Neural cell (in vitro differentiated cells): Measurements from ENCODE around the gene PPP1R15B. TPM values are rescaled to one million over a fixed set of nuclear protein-coding genes. Genes with fewer than 3 reads are reported as not detected.

Source experiments
- H2AFZ ChIP-seq: fragments of 200-600, 300-800 bp; sonication (generic), shearing (Covaris generic); 2 replicates; pipeline ENCODE4 v1.6.0; 2014; ENCODE audit warnings: low read depth, mild to moderate bottlenecking, antibody characterized with exemption, low read length, moderate library complexity
- H3F3A ChIP-seq: fragments of 200-600 bp; shearing (Covaris generic); 2 replicates; pipeline ENCODE4 v1.6.1; 2016; ENCODE audit warnings: mild to moderate bottlenecking, moderate library complexity, mixed read lengths, antibody characterized with exemption, low read length; ENCODE audit not compliant: insufficient read depth, poor library complexity, severe bottlenecking
- H3K27ac ChIP-seq: fragments of 200-600, 300-800 bp; sonication (generic), shearing (Covaris generic); 2 replicates; pipeline ENCODE4 v1.5.1; 2014; ENCODE audit warnings: mild to moderate bottlenecking, low read length, moderate library complexity
- H3K27me3 ChIP-seq: fragments of 300-800, 200-600 bp; sonication (generic), shearing (Covaris generic); 2 replicates; pipeline ENCODE4 v1.6.0; 2014; ENCODE audit warnings: mild to moderate bottlenecking, low read depth, low read length, moderate library complexity; ENCODE audit not compliant: insufficient read depth
- H3K36me3 ChIP-seq: fragments of 300-800, 200-600 bp; sonication (generic), shearing (Covaris generic); 2 replicates; pipeline ENCODE4 v1.5.1; 2014; ENCODE audit warnings: mild to moderate bottlenecking, antibody characterized with exemption, low read length, moderate library complexity; ENCODE audit not compliant: insufficient read depth
- H3K4me2 ChIP-seq: fragments of 300-800, 200-600 bp; sonication (generic), shearing (Covaris generic); 2 replicates; pipeline ENCODE4 v1.6.0; 2014; ENCODE audit warnings: mild to moderate bottlenecking, low read length
- H3K4me3 ChIP-seq: fragments of 300-800, 200-600 bp; sonication (generic), shearing (Covaris generic); 2 replicates; pipeline ENCODE4 v1.5.1; 2014; ENCODE audit warnings: mild to moderate bottlenecking, low read length, moderate library complexity
- H3K79me2 ChIP-seq: fragments of 200-600 bp; shearing (Covaris generic); replicated peaks from 2 replicates; pipeline ENCODE4 v1.6.0; 2014; ENCODE audit warnings: mild to moderate bottlenecking, low read length, moderate library complexity; ENCODE audit not compliant: insufficient read depth
- H3K9ac ChIP-seq: fragments of 300-800, 200-600 bp; sonication (generic), shearing (Covaris generic); 2 replicates; pipeline ENCODE4 v1.6.1; 2016; ENCODE audit warnings: mild to moderate bottlenecking, low read length, mixed read lengths
- H3K9me2 ChIP-seq: fragments of 200-600 bp; shearing (Covaris generic); 2 replicates; pipeline ENCODE4 v1.6.1; 2016; ENCODE audit warnings: mild to moderate bottlenecking, low read length, mixed read lengths; ENCODE audit not compliant: insufficient read depth
- H3K9me3 ChIP-seq: fragments of 200-600, 300-800 bp; sonication (generic), shearing (Covaris generic); 2 replicates; pipeline ENCODE4 v1.6.1; 2016; ENCODE audit warnings: mild to moderate bottlenecking, mixed run types, low read length, moderate library complexity, mixed read lengths
- H4K20me1 ChIP-seq: fragments of 200-600 bp; shearing (Covaris generic); 2 replicates; pipeline ENCODE4 v1.6.1; 2016; ENCODE audit warnings: mild to moderate bottlenecking, mixed run types; ENCODE audit not compliant: insufficient read depth
- CTCF ChIP-seq: fragments of 450-650 bp; IDR thresholded peaks from 2 replicates; pipeline ENCODE4 v1.5.1; 2014; ENCODE audit warnings: antibody characterized with exemption, mild to moderate bottlenecking, moderate library complexity; ENCODE audit not compliant: poor library complexity, severe bottlenecking
- EP300 ChIP-seq: fragments of 450-650 bp; conservative IDR thresholded peaks from 2 replicates; pipeline ENCODE4 v1.6.1; 2014; ENCODE audit warnings: antibody characterized with exemption, mild to moderate bottlenecking, moderate library complexity; ENCODE audit not compliant: poor library complexity, severe bottlenecking
- EZH2 ChIP-seq: fragments of 200-600, 300-800 bp; shearing (Covaris generic), sonication (generic); IDR thresholded peaks from 2 replicates; pipeline ENCODE4 v1.6.1; 2014; ENCODE audit warnings: antibody characterized with exemption, low read length, borderline replicate concordance, mild to moderate bottlenecking; ENCODE audit not compliant: insufficient read depth, poor library complexity, severe bottlenecking
- MXI1 ChIP-seq: fragments of 450-650 bp; conservative IDR thresholded peaks from 2 replicates; pipeline ENCODE4 v1.6.1; 2014; ENCODE audit warnings: antibody characterized with exemption, mild to moderate bottlenecking; ENCODE audit not compliant: poor library complexity, severe bottlenecking
- POLR2AphosphoS5 ChIP-seq: IDR thresholded peaks from 2 replicates; pipeline ENCODE4 v1.6.1; 2012
- RAD21 ChIP-seq: fragments of 450-650 bp; conservative IDR thresholded peaks from 2 replicates; pipeline ENCODE4 v1.6.1; 2014; ENCODE audit warnings: antibody characterized with exemption, mild to moderate bottlenecking, moderate library complexity
- SMC3 ChIP-seq: fragments of 450-650 bp; conservative IDR thresholded peaks from 2 replicates; pipeline ENCODE4 v1.6.1; 2014; ENCODE audit warnings: antibody characterized with exemption, mild to moderate bottlenecking, moderate library complexity; ENCODE audit not compliant: poor library complexity
- TAF1 ChIP-seq: IDR thresholded peaks from 2 replicates; pipeline ENCODE4 v1.6.1; 2012; ENCODE audit warnings: low read depth
- polyA plus RNA-seq: library from polyadenylated mRNA; depleted of rRNA; stranded (reverse); fragments of >200 nt; gene quantifications from 2 replicates; pipeline ENCODE4 v1.2.3, GENCODE V29; 2014
- TF ChIP-seq, protein P1 (sequence below): IDR thresholded peaks from 2 replicates; pipeline ENCODE4 v1.6.1; 2012; ENCODE audit warnings: borderline replicate concordance

PPP1R15B gene
- polyA plus RNA-seq, 1 donor from 2014 or later: 30.1 TPM

DNA sequence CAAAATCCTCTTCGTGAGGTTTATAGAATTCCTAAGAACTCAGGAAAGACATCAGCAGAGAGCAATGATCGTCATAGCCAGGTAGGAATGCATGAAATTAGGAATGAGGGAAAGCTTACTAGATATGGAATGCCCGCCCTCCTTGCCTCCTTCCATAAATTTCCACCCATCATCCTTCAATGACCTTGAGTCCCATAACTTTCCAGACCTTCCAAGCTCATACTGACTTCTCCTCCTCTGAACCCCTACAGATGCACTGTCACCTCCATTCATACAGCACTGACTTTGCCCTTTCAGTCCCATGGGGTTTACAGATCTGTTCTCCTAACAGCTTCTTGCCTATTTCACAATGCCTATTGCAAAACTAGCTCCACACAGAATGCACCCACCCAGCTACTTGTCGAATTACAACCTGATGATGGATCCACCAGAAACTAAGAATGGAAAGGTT lies 23.8 kb upstream of the PPP1R15B start:
- peaks cover 5% of the 10 kb centered on the region for H3K36me3 ChIP-seq

DNA sequence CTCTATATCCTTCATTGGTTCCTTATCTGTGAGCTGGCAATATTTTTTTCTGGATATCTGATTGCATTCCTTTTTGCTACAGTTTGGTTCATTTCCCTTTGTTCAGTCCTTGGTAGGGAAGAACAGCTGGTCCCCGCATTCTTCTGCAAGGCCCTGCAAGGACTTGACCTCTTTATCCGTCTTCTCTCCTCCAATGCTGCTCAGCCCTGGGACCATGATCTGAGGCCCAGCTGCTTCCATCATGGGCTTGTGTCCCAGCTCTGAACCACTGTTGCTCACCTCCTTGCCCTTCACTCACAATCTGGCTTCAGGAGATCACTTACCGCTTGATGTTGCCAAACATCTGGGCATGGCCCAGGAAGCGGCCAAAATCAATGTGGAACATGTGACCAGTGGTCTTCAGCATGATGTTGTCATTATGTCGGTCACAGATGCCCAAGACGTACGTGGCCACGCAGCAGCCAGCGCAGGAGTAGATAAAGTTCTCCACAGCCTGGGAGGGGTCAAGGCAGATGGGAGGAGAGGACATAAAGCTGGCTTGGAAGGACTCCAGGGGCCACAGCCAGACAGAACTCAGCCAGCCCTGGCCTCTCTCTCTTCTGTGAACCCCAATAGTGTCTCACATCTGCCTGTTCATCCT lies 22.6 kb upstream of the PPP1R15B start:
- Histone ChIP-seq H4K20me1 (no peaks in the 10 kb centered on the region), H3K9me2 (no peaks in the 10 kb centered on the region), H3F3A (no peaks in the 10 kb centered on the region), H3K79me2 (no peaks in the 10 kb centered on the region), H3K27ac (no peak overlapping the region), H3K4me3 (no peak overlapping the region), H2AFZ (no peak overlapping the region), H3K27me3 (no peaks in the 10 kb centered on the region), H3K4me2 (no peak overlapping the region), H3K9me3 (no peaks in the 10 kb centered on the region), H3K9ac (no peak overlapping the region), H3K36me3 (peaks cover 5% of the 10 kb centered on the region)
- TF ChIP-seq RAD21 (no peak), POLR2AphosphoS5 (no peak)

More for the DNA sequence above, 23.8 kb upstream of the PPP1R15B start:
- H3K9me2 ChIP-seq: no peaks in the 10 kb centered on the region
- H2AFZ ChIP-seq: no peak overlapping the region
- no peak overlapping the region for H3K4me3 ChIP-seq
- H3K27me3 ChIP-seq: no peaks in the 10 kb centered on the region
- no peaks in the 10 kb centered on the region for H3K79me2 ChIP-seq
- H3K27ac ChIP-seq: no peak overlapping the region
- no peaks in the 10 kb centered on the region for H3F3A ChIP-seq
- H3K9me3 ChIP-seq: no peaks in the 10 kb centered on the region
- no peak overlapping the region for H3K9ac ChIP-seq
- H4K20me1 ChIP-seq: no peaks in the 10 kb centered on the region
- H3K4me2 ChIP-seq: no peak overlapping the region
- TF ChIP-seq POLR2AphosphoS5: no peak
- no peak for TF ChIP-seq SMC3
- TF ChIP-seq, protein P1, sequence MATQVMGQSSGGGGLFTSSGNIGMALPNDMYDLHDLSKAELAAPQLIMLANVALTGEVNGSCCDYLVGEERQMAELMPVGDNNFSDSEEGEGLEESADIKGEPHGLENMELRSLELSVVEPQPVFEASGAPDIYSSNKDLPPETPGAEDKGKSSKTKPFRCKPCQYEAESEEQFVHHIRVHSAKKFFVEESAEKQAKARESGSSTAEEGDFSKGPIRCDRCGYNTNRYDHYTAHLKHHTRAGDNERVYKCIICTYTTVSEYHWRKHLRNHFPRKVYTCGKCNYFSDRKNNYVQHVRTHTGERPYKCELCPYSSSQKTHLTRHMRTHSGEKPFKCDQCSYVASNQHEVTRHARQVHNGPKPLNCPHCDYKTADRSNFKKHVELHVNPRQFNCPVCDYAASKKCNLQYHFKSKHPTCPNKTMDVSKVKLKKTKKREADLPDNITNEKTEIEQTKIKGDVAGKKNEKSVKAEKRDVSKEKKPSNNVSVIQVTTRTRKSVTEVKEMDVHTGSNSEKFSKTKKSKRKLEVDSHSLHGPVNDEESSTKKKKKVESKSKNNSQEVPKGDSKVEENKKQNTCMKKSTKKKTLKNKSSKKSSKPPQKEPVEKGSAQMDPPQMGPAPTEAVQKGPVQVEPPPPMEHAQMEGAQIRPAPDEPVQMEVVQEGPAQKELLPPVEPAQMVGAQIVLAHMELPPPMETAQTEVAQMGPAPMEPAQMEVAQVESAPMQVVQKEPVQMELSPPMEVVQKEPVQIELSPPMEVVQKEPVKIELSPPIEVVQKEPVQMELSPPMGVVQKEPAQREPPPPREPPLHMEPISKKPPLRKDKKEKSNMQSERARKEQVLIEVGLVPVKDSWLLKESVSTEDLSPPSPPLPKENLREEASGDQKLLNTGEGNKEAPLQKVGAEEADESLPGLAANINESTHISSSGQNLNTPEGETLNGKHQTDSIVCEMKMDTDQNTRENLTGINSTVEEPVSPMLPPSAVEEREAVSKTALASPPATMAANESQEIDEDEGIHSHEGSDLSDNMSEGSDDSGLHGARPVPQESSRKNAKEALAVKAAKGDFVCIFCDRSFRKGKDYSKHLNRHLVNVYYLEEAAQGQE: no peak
- no peak for TF ChIP-seq TAF1
- no peak for TF ChIP-seq EZH2
- TF ChIP-seq MXI1: no peak
- TF ChIP-seq EP300: no peak
- TF ChIP-seq CTCF: no peak
- TF ChIP-seq RAD21: no peak
